Neuronal stem cell (in vitro differentiated cells): ENCODE results near the gene USP6.

Experiments
- DNase-seq: peaks from one replicate; pipeline ENCODE4 v3.0.0-alpha.2; 2013; ENCODE audit warnings: low spot score
- H2AFZ ChIP-seq: one replicate; pipeline ENCODE4 v1.6.1; 2013; ENCODE audit warnings: mild to moderate bottlenecking, low read length, inconsistent platforms
- H2AK5ac ChIP-seq: 2 replicates; pipeline ENCODE4 v1.6.1; 2013; ENCODE audit warnings: low read depth, mild to moderate bottlenecking, inconsistent platforms, low read length, moderate library complexity, mixed read lengths
- H2BK120ac ChIP-seq: 2 replicates; pipeline ENCODE4 v1.6.1; 2013; ENCODE audit warnings: low read depth, mild to moderate bottlenecking, inconsistent platforms, low read length, moderate library complexity, mixed read lengths
- H2BK12ac ChIP-seq: one replicate; pipeline ENCODE4 v1.6.1; 2013; ENCODE audit warnings: low read length, inconsistent platforms
- H2BK15ac ChIP-seq: 2 replicates; pipeline ENCODE4 v1.6.1; 2013; ENCODE audit warnings: mild to moderate bottlenecking, low read length, inconsistent platforms, mixed read lengths
- H2BK5ac ChIP-seq: one replicate; pipeline ENCODE4 v1.6.1; 2013; ENCODE audit warnings: inconsistent platforms, mild to moderate bottlenecking, low read length, moderate library complexity
- H3K14ac ChIP-seq: one replicate; pipeline ENCODE4 v1.6.1; 2013; ENCODE audit warnings: low read length, inconsistent platforms
- H3K18ac ChIP-seq: 2 replicates; pipeline ENCODE4 v1.6.1; 2013; ENCODE audit warnings: low read length, inconsistent platforms
- H3K23ac ChIP-seq: 2 replicates; pipeline ENCODE4 v1.6.1; 2013; ENCODE audit warnings: low read depth, mild to moderate bottlenecking, mixed read lengths, low read length, inconsistent platforms; ENCODE audit not compliant: poor library complexity
- H3K27ac ChIP-seq: replicated peaks from 3 replicates; pipeline ENCODE4 v1.5.1; 2013; ENCODE audit warnings: low read length, inconsistent platforms
- H3K27me3 ChIP-seq, 3 experiments: 2 replicates each; pipeline ENCODE4 v1.6.1; 2013; ENCODE audit warnings: low read length in 3 of 3, mild to moderate bottlenecking in 2 of 3, inconsistent platforms in 1 of 3, low read depth in 1 of 3, mixed read lengths in 1 of 3, moderate library complexity in 1 of 3; ENCODE audit not compliant: control insufficient read depth in 3 of 3, insufficient read depth in 3 of 3
- H3K36me3 ChIP-seq, 2 donors: replicated peaks in 1 of 2; 2 replicates each; pipeline ENCODE4 v1.6.1; 2013; ENCODE audit warnings: low read length in 2 of 2; ENCODE audit not compliant: control insufficient read depth in 2 of 2, insufficient read depth in 2 of 2
- H3K4ac ChIP-seq: 2 replicates; pipeline ENCODE4 v1.6.1; 2013; ENCODE audit warnings: inconsistent platforms, mild to moderate bottlenecking, low read length, moderate library complexity
- H3K4me1 ChIP-seq, 2 donors: 1 replicate in 1 of 2; 2 replicates in 1 of 2; pipeline ENCODE4 v1.6.1; 2013; ENCODE audit warnings: low read length in 2 of 2, low read depth in 1 of 2; ENCODE audit not compliant: control insufficient read depth in 2 of 2, insufficient read depth in 1 of 2
- H3K4me2 ChIP-seq: one replicate; pipeline ENCODE4 v1.6.1; 2013; ENCODE audit warnings: mild to moderate bottlenecking, low read length, inconsistent platforms; ENCODE audit not compliant: insufficient read depth, poor library complexity, severe bottlenecking
- H3K4me3 ChIP-seq, 2 donors: 2 replicates each; pipeline ENCODE4 v1.5.1; 2013; ENCODE audit warnings: low read length in 2 of 2, mild to moderate bottlenecking in 2 of 2, inconsistent platforms in 1 of 2, moderate library complexity in 1 of 2
- H3K79me1 ChIP-seq: one replicate; pipeline ENCODE4 v1.6.1; 2013; ENCODE audit warnings: low read depth, mild to moderate bottlenecking, inconsistent platforms, low read length, moderate library complexity
- H3K9ac ChIP-seq: one replicate; pipeline ENCODE4 v1.6.1; 2013; ENCODE audit warnings: mild to moderate bottlenecking, low read depth, low read length, inconsistent platforms; ENCODE audit not compliant: poor library complexity
- H3K9me3 ChIP-seq, 2 donors: replicated peaks in 1 of 2; 2 replicates each; pipeline versions ENCODE3 to v1.6.1; 2013; ENCODE audit warnings: low read length in 2 of 2, mild to moderate bottlenecking in 2 of 2, inconsistent platforms in 1 of 2, low read depth in 1 of 2, mixed read lengths in 1 of 2, moderate library complexity in 1 of 2; ENCODE audit not compliant: control insufficient read depth in 2 of 2, insufficient read depth in 1 of 2
- H4K8ac ChIP-seq: one replicate; pipeline ENCODE4 v1.6.1; 2013; ENCODE audit warnings: low read depth, mild to moderate bottlenecking, inconsistent platforms, low read length, moderate library complexity
- H4K91ac ChIP-seq: one replicate; pipeline ENCODE4 v1.6.1; 2013; ENCODE audit warnings: low read length, low read depth, mild to moderate bottlenecking, inconsistent platforms; ENCODE audit not compliant: poor library complexity
- WGBS, 2 donors: extraction: QIAGEN DNeasy Blood & Tissue Kit; methylation state at CpG; one replicate each; pipeline ENCODE4 v1.1.7; 2013; ENCODE audit warnings: missing lambda C conversion rate in 2 of 2, mixed read lengths in 1 of 2; ENCODE audit not compliant: insufficient read length in 2 of 2, insufficient replicate concordance in 1 of 2; ENCODE audit errors: extremely low coverage in 2 of 2; 5-methylcytosine and 5-hydroxymethylcytosine counted together

The USP6 gene

GRCh38 chr17:5200360-5200759 is 84.5 kb downstream of the USP6 start:
- no peak overlapping the region for H2BK12ac ChIP-seq
- no peak overlapping the region for H3K4me3 ChIP-seq
- no peak overlapping the region for H3K4ac ChIP-seq
- H4K8ac ChIP-seq: no peak overlapping the region
- no peak overlapping the region for H4K91ac ChIP-seq
- H3K9me3 ChIP-seq: no peaks in the 10 kb centered on the region
- no peak overlapping the region for H3K27ac ChIP-seq
- H3K4me1 ChIP-seq: no peaks in the 10 kb centered on the region
- no peak overlapping the region for H2BK5ac ChIP-seq
- no peak overlapping the region for H3K9ac ChIP-seq
- H3K4me2 ChIP-seq: no peak overlapping the region
- no peak overlapping the region for H2BK15ac ChIP-seq
- WGBS, 2 donors: no CpG with 5 or more reads among the region's 2 CpGs
- H3K23ac ChIP-seq: no peak overlapping the region
- no peaks in the 10 kb centered on the region for H3K79me1 ChIP-seq
- no peaks in the 10 kb centered on the region for H3K27me3 ChIP-seq
- no peak overlapping the region for H2AFZ ChIP-seq
- H3K36me3 ChIP-seq: peaks cover 2 to 7% of the 10 kb centered on the region in 2 donors
- H3K14ac ChIP-seq: no peak overlapping the region
- no peak overlapping the region for H3K18ac ChIP-seq
- no peak for DNase-seq
- H2BK120ac ChIP-seq: no peak overlapping the region
- no peak overlapping the region for H2AK5ac ChIP-seq

GRCh38 chr17:5201011-5201410 is 85.2 kb downstream of the USP6 start:
- no peak overlapping the region for H3K4ac ChIP-seq
- no peak overlapping the region for H2BK120ac ChIP-seq
- H3K14ac ChIP-seq: no peak overlapping the region
- WGBS, 2 donors: no CpG with 5 or more reads among the region's 8 CpGs
- no peak overlapping the region for H3K4me3 ChIP-seq
- H3K79me1 ChIP-seq: no peaks in the 10 kb centered on the region
- peaks cover 0 to 2% of the 10 kb centered on the region in 2 donors for H3K36me3 ChIP-seq
- DNase-seq: no peak
- H3K27ac ChIP-seq: no peak overlapping the region
- no peak overlapping the region for H2AFZ ChIP-seq
- no peak overlapping the region for H3K4me2 ChIP-seq
- no peak overlapping the region for H4K91ac ChIP-seq
- H3K18ac ChIP-seq: no peak overlapping the region
- no peak overlapping the region for H2AK5ac ChIP-seq
- H4K8ac ChIP-seq: no peak overlapping the region
- no peaks in the 10 kb centered on the region for H3K4me1 ChIP-seq
- no peaks in the 10 kb centered on the region for H3K27me3 ChIP-seq
- H3K9ac ChIP-seq: no peak overlapping the region
- no peak overlapping the region for H2BK12ac ChIP-seq
- no peak overlapping the region for H2BK15ac ChIP-seq
- no peak overlapping the region for H3K23ac ChIP-seq
- no peaks in the 10 kb centered on the region for H3K9me3 ChIP-seq
- H2BK5ac ChIP-seq: no peak overlapping the region

- Histone ChIP-seq H3K4me1 (no peaks in the 10 kb centered on the region), H3K4me2 (no peak overlapping the region), H3K9ac (no peak overlapping the region), H3K18ac (no peak overlapping the region), H2BK15ac (no peak overlapping the region), H3K4ac (no peak overlapping the region), H3K9me3 (no peaks in the 10 kb centered on the region), H3K79me1 (no peaks in the 10 kb centered on the region), H3K27me3 (no peaks in the 10 kb centered on the region), H2BK5ac (no peak overlapping the region), H2BK120ac (no peak overlapping the region), H3K14ac (no peak overlapping the region), H4K8ac (no peak overlapping the region), H3K23ac (no peak overlapping the region), H2AFZ (no peak overlapping the region), H3K36me3 (no peaks in the 10 kb centered on the region), H2AK5ac (no peak overlapping the region), H4K91ac (no peak overlapping the region), H2BK12ac (no peak overlapping the region), H3K4me3 (no peak overlapping the region), H3K27ac (no peak overlapping the region)
- WGBS, 2 donors: no CpG with 5 or more reads among the region's 14 CpGs
- DNase-seq: no peak
Measured at GRCh38 chr17:5203178-5203907, 87.5 kb downstream of the USP6 start.

GRCh38 chr17:5203908-5204294 is 88.1 kb downstream of the USP6 start:
- Histone ChIP-seq H3K4me3 (no peak overlapping the region), H2BK12ac (no peak overlapping the region), H3K9me3 (no peaks in the 10 kb centered on the region), H2BK5ac (no peak overlapping the region), H3K79me1 (no peaks in the 10 kb centered on the region), H3K27me3 (no peaks in the 10 kb centered on the region), H3K23ac (no peak overlapping the region), H3K18ac (no peak overlapping the region), H3K9ac (no peak overlapping the region), H3K36me3 (no peaks in the 10 kb centered on the region), H3K27ac (no peak overlapping the region), H3K4ac (no peak overlapping the region), H3K4me2 (no peak overlapping the region), H2BK15ac (no peak overlapping the region), H4K91ac (no peak overlapping the region), H2AFZ (no peak overlapping the region), H3K4me1 (no peaks in the 10 kb centered on the region), H2AK5ac (no peak overlapping the region), H3K14ac (no peak overlapping the region), H2BK120ac (no peak overlapping the region), H4K8ac (no peak overlapping the region)
- no CpG with 5 or more reads among the region's 1 CpG for WGBS, 2 donors
- DNase-seq: no peak
